ENCODE results near the gene CDR2. TPM values are rescaled to one million over a fixed set of nuclear protein-coding genes. Genes with fewer than 3 reads are reported as not detected.
A peak's percentile ranks its signal among the peaks of the same experiment; 100 is the strongest.

Gene CDR2
- 33.9 TPM for total RNA-seq

- Histone ChIP-seq H3K9me3 (no peaks in the 10 kb centered on the region), H3K4me1 (peaks cover 48% of the 10 kb centered on the region), H3K4me3 (peak within 1 kb of the TSS; percentile 85 to 98), H3K36me3 (no peaks in the 10 kb centered on the region), H3K27me3 (no peaks in the 10 kb centered on the region), H3K27ac (peak within 1 kb of the TSS; percentile 89)
- TF ChIP-seq CTCF (IDR thresholded peaks at IDR 0.05): no peak
- TF ChIP-seq POLR2AphosphoS5 (IDR thresholded peaks at IDR 0.05; ENCODE audit: insufficient read depth in 1 of 2, low read depth in 1 of 2): peak; percentile 90 to 92
- TF ChIP-seq POLR2A (IDR thresholded peaks at IDR 0.05): peak in 1 of 2 donors; percentile 94
- intact Hi-C loops (cut with DNase I): loop anchor here (10.0 kb wide), 1 partner anchor 170 kb away; the partner anchor contains the start of gene EEF2K
- peak; percentile 98 to 99 for DNase-seq (ENCODE audit: extremely low spot score in 2 of 2)
Observed at GRCh38 chr16:22374311-22375116, at the start of gene CDR2. Gene CDR2, minus strand, starts transcription at chr16:22374619. Its CDS starts 310 bp downstream, at chr16:22374309.

- Histone ChIP-seq H3K4me3 (no peak overlapping the region), H3K27me3 (no peaks in the 10 kb centered on the region), H3K36me3 (peaks cover 0 to 22% of the 10 kb centered on the region in 2 donors), H3K27ac (peak overlapping the region; percentile 91), H3K4me1 (peaks cover 21% of the 10 kb centered on the region), H3K9me3 (no peaks in the 10 kb centered on the region)
- DNase-seq (ENCODE audit: extremely low spot score in 2 of 2): no peak
- intact Hi-C loops (cut with DNase I): no loop called here
- no peak for TF ChIP-seq POLR2A (IDR thresholded peaks at IDR 0.05)
- TF ChIP-seq POLR2AphosphoS5 (IDR thresholded peaks at IDR 0.05; ENCODE audit: insufficient read depth in 1 of 2, low read depth in 1 of 2): no peak
- no peak for TF ChIP-seq CTCF (IDR thresholded peaks at IDR 0.05)
Observed at GRCh38 chr16:22423716-22424115, 49.3 kb upstream of the CDR2 start.

GRCh38 chr16:22421136-22421535 lies 46.7 kb upstream of the CDR2 start:
- peaks cover 0 to 7% of the 10 kb centered on the region in 2 donors for H3K36me3 ChIP-seq
- intact Hi-C loops (cut with DNase I): no loop called here
- no peak for TF ChIP-seq POLR2AphosphoS5 (IDR thresholded peaks at IDR 0.05; ENCODE audit: insufficient read depth in 1 of 2, low read depth in 1 of 2)
- no peak for TF ChIP-seq CTCF (IDR thresholded peaks at IDR 0.05)
- H3K27me3 ChIP-seq: no peaks in the 10 kb centered on the region
- H3K4me3 ChIP-seq: no peak overlapping the region
- H3K27ac ChIP-seq: no peak overlapping the region
- peaks cover 21% of the 10 kb centered on the region for H3K4me1 ChIP-seq
- no peak for DNase-seq (ENCODE audit: extremely low spot score in 2 of 2)
- H3K9me3 ChIP-seq: no peaks in the 10 kb centered on the region

GRCh38 chr16:22420606-22421135 lies 46.3 kb upstream of the CDR2 start:
- H3K9me3 ChIP-seq: no peaks in the 10 kb centered on the region
- TF ChIP-seq POLR2A (IDR thresholded peaks at IDR 0.05): no peak
- TF ChIP-seq CTCF (IDR thresholded peaks at IDR 0.05): no peak
- no peak for TF ChIP-seq POLR2AphosphoS5 (IDR thresholded peaks at IDR 0.05; ENCODE audit: insufficient read depth in 1 of 2, low read depth in 1 of 2)
- no peak overlapping the region for H3K4me3 ChIP-seq
- peaks cover 0 to 7% of the 10 kb centered on the region in 2 donors for H3K36me3 ChIP-seq
- no peak overlapping the region for H3K27ac ChIP-seq
- peaks cover 21% of the 10 kb centered on the region for H3K4me1 ChIP-seq
- no peak for DNase-seq (ENCODE audit: extremely low spot score in 2 of 2)
- no peaks in the 10 kb centered on the region for H3K27me3 ChIP-seq
- intact Hi-C loops (cut with DNase I): no loop called here

- Histone ChIP-seq H3K36me3 (peaks cover 0 to 7% of the 10 kb centered on the region in 2 donors), H3K27ac (no peak overlapping the region), H3K4me1 (peaks cover 13% of the 10 kb centered on the region), H3K27me3 (no peaks in the 10 kb centered on the region), H3K4me3 (no peak overlapping the region), H3K9me3 (no peaks in the 10 kb centered on the region)
- intact Hi-C loops (cut with DNase I): no loop called here
- no peak for TF ChIP-seq POLR2A (IDR thresholded peaks at IDR 0.05)
- DNase-seq (ENCODE audit: extremely low spot score in 2 of 2): no peak
Observed at GRCh38 chr16:22419908-22420307, 45.5 kb upstream of the CDR2 start.
